K562 (cell line): ENCODE data around the gene URI1. TPM values are rescaled to one million over a fixed set of nuclear protein-coding genes. Genes with fewer than 3 reads are reported as not detected.

Experiments used
- ATAC-seq: fragments of 200-7000 bp; cut with Tn5 transposase; 3 replicates; pipeline ENCODE4 v1.9.1; 2020; ENCODE audit warnings: moderate library complexity
- BruUV-seq: library from RNA; stranded (reverse); fragments of 400-500 nt; replicated peaks from 2 replicates; lab custom pipeline; 2021; lab: Mats Ljungman, UMichigan
- CTCF ChIA-PET: fragments of 300-600 bp; formaldehyde crosslinking; extraction: SDS; loops from one replicate; lab custom pipeline; 2021; ENCODE audit warnings: low intra/inter-chr PET ratio; lab: Yijun Ruan, JAX
- POLR2A ChIA-PET: fragments of 300-600, 350-650 bp; sonication (Branson Sonifier 250); formaldehyde crosslinking; extraction: SDS; loops from one replicate; lab custom pipeline; 2021; ENCODE audit warnings: antibody characterized with exemption, inconsistent platforms; lab: Yijun Ruan, JAX
- DNase-seq, 4 experiments: peaks; one replicate each; pipeline versions ENCODE4 v3.0.0 to v3.0.0-alpha.2; 2011 to 2018; ENCODE audit warnings: low spot score in 3 of 4, mixed read lengths in 3 of 4; ENCODE audit errors: extremely low read depth in 1 of 4
- FAIRE-seq: peaks from 2 replicates; lab custom pipeline; 2011; peaks lifted over from hg19 to GRCh38; lab: Jason Lieb, UNC
- H2AFZ ChIP-seq: 2 replicates; pipeline ENCODE4 v1.6.0; 2011; ENCODE audit warnings: low read depth, low read length, control low read depth, inconsistent platforms
- H3K27ac ChIP-seq: fragments of 200-600 bp; 3 replicates; pipeline ENCODE4 v1.8.0; 2011; ENCODE audit warnings: low read depth, mild to moderate bottlenecking, control low read depth, inconsistent platforms, low read length, moderate library complexity, mixed read lengths; ENCODE audit errors: extremely low read depth
- H3K27me3 ChIP-seq, 2 experiments: fragments of 300-600 bp in 1 of 2; 2 replicates in 1 of 2; 3 replicates in 1 of 2; pipeline versions ENCODE4 v1.6.0 to v1.8.0; 2011; ENCODE audit warnings: inconsistent platforms in 2 of 2, low read length in 2 of 2, mild to moderate bottlenecking in 1 of 2, mixed read lengths in 1 of 2, moderate library complexity in 1 of 2; ENCODE audit not compliant: control insufficient read depth in 2 of 2, insufficient read depth in 2 of 2
- H3K36me3 ChIP-seq: fragments of 300-600 bp; 3 replicates; pipeline ENCODE4 v1.8.0; 2011; ENCODE audit warnings: mild to moderate bottlenecking, low read length, inconsistent platforms; ENCODE audit not compliant: control insufficient read depth, insufficient read depth
- H3K4me1 ChIP-seq, 2 experiments: fragments of 200-600 bp in 1 of 2; replicated peaks in 1 of 2; 2 replicates in 1 of 2; 3 replicates in 1 of 2; pipeline versions ENCODE4 v1.5.1 to v1.8.0; 2011; ENCODE audit warnings: inconsistent platforms in 2 of 2, low read length in 2 of 2, mild to moderate bottlenecking in 1 of 2, mixed read lengths in 1 of 2, moderate library complexity in 1 of 2; ENCODE audit not compliant: control insufficient read depth in 2 of 2, insufficient read depth in 2 of 2
- H3K4me2 ChIP-seq: 2 replicates; pipeline ENCODE4 v1.6.1; 2011; ENCODE audit warnings: low read length, control low read depth, inconsistent platforms, mixed read lengths; ENCODE audit not compliant: insufficient read depth
- H3K4me3 ChIP-seq: fragments of 200-600 bp; sonication (generic), shearing (Covaris generic); 2 replicates; pipeline ENCODE4 v1.5.1; 2016; ENCODE audit warnings: control low read depth, inconsistent platforms
- H3K79me2 ChIP-seq: fragments of 200-600 bp; 3 replicates; pipeline ENCODE4 v1.8.0; 2011; ENCODE audit warnings: low read length, inconsistent platforms; ENCODE audit not compliant: control insufficient read depth, insufficient read depth
- H3K9ac ChIP-seq, 2 experiments: 2 replicates each; pipeline versions ENCODE4 v1.6.0 to v1.6.1; 2011; ENCODE audit warnings: low read depth in 2 of 2, low read length in 2 of 2, control low read depth in 1 of 2, inconsistent platforms in 1 of 2, mild to moderate bottlenecking in 1 of 2, mixed read lengths in 1 of 2; ENCODE audit not compliant: insufficient read depth in 1 of 2
- H3K9me1 ChIP-seq: one replicate; pipeline ENCODE4 v1.6.0; 2011; ENCODE audit warnings: inconsistent platforms, mild to moderate bottlenecking, low read length, moderate library complexity; ENCODE audit not compliant: control insufficient read depth, insufficient read depth
- H3K9me3 ChIP-seq: replicated peaks from 2 replicates; pipeline ENCODE4 v1.5.1; 2011; ENCODE audit warnings: low read depth, low read length, inconsistent platforms; ENCODE audit not compliant: control insufficient read depth, insufficient read depth
- H4K20me1 ChIP-seq: replicated peaks from 2 replicates; pipeline ENCODE4 v1.6.1; 2011; ENCODE audit warnings: low read length, inconsistent platforms, mixed read lengths; ENCODE audit not compliant: control insufficient read depth, insufficient read depth
- CREM ChIP-seq: IDR thresholded peaks from 2 replicates; pipeline ENCODE4 v1.6.1; 2014; ENCODE audit warnings: antibody characterized with exemption, low read depth
- CTCF ChIP-seq, 3 experiments: IDR thresholded peaks in 2 of 3; conservative IDR thresholded peaks in 1 of 3; 2 replicates each; pipeline ENCODE4 v1.5.1; 2011 to 2012; ENCODE audit warnings: low read length in 3 of 3, mild to moderate bottlenecking in 3 of 3, control low read depth in 2 of 3, improper control_type of control experiment in 1 of 3, inconsistent platforms in 1 of 3, low read depth in 1 of 3, mixed read lengths in 1 of 3, moderate library complexity in 1 of 3; ENCODE audit not compliant: insufficient read depth in 2 of 3
- KDM2B ChIP-seq: fragments of 250-450 bp; sonication (Bioruptor Pico); IDR thresholded peaks from 2 replicates; pipeline ENCODE4 v1.8.0; 2021; ENCODE audit warnings: mild to moderate bottlenecking, moderate library complexity
- NR2C1 ChIP-seq, 2 experiments: fragments of 450-650 bp; IDR thresholded peaks; 2 replicates each; pipeline ENCODE4 v1.6.1; 2017; ENCODE audit warnings: mild to moderate bottlenecking in 2 of 2, antibody characterized with exemption in 1 of 2, inconsistent platforms in 1 of 2, missing compliant biosample characterization in 1 of 2, missing genetic modification characterization in 1 of 2
- ZBTB17 ChIP-seq: fragments of 450-650 bp; formaldehyde crosslinking; IDR thresholded peaks from 2 replicates; pipeline ENCODE4 v1.4.0; 2020; ENCODE audit warnings: mild to moderate bottlenecking
- WGBS: fragments of 100-300 bp; shearing (Covaris generic); methylation state at CpG from one replicate; pipeline ENCODE4 v1.1.6; 2016; ENCODE audit warnings: low coverage, mixed read lengths; ENCODE audit not compliant: insufficient coverage; ENCODE audit errors: missing lambda C conversion rate; 5-methylcytosine and 5-hydroxymethylcytosine counted together
- in situ Hi-C: fragments of 300-500 bp; cut with MboI; formaldehyde crosslinking; loops from 4 replicates; pipeline ENCODE4 v1.15.0; 2018; ENCODE audit warnings: inconsistent platforms, mixed read lengths
- intact Hi-C: fragments of 100-400 bp; cut with micrococcal nuclease; formaldehyde crosslinking; loops from 2 replicates; pipeline ENCODE4 v1.14.2; 2022
- polyA plus RNA-seq, 8 experiments: library from polyadenylated mRNA; depleted of rRNA in 4 of 8; stranded (reverse) in 5 of 8; unstranded in 3 of 8; fragments of >200 nt; fragmentation: Nextera tagmentation in 2 of 8; fragmentation: Illumina TruSeq in 1 of 8; extraction: Ambion mirVana in 2 of 8; extraction: Trizol in 1 of 8; gene quantifications; 2 replicates each; pipeline versions ENCODE4 v1.2.1 to v1.2.3, GENCODE V29; 2011 to 2014; ENCODE audit warnings: inconsistent platforms in 1 of 8, missing spikeins in 1 of 8
- total RNA-seq, 7 experiments: library from RNA; depleted of rRNA in 6 of 7; stranded (reverse); fragments of >200 nt in 6 of 7; fragmentation: Illumina TruSeq in 2 of 7; extraction: Trizol in 2 of 7; gene quantifications; 2 replicates each; pipeline versions ENCODE4 v1.2.1 to v1.2.3, GENCODE V29; 2011 to 2021; ENCODE audit warnings: low replicate concordance in 1 of 7

The URI1 gene
- total and polyA plus RNA-seq, 9 of the 15 experiments (the other 6 are each of a cell fraction or from before 2014, with no cell fraction given): 16.9 to 87.4 (median 63.9) TPM

GRCh38 chr19:30001791-30002190 lies 59.8 kb downstream of the URI1 start:
- no peaks in the 10 kb centered on the region for H3K27me3 ChIP-seq
- ChIA-PET POLR2A (no interaction called here), CTCF (no interaction called here)
- no TSS peak for BruUV-seq
- peaks cover 26% of the 10 kb centered on the region; the same call in 2 of the 3 replicates for H3K36me3 ChIP-seq
- H3K4me3 ChIP-seq: no peak overlapping the region
- FAIRE-seq (no peak), ATAC-seq (peak; percentile 62; the same call in 2 of the 3 replicates), DNase-seq (peak in 2 of 4 experiments; percentile 7 to 18)
- TF ChIP-seq KDM2B (no peak), ZBTB17 (no peak), CTCF (IDR thresholded peaks at IDR 0.05 in 2 of 3, conservative IDR thresholded peaks at IDR 0.05 in 1 of 3; ENCODE audit: insufficient read depth in 2 of 3, low read depth in 1 of 3, low read length in 3 of 3) (peak; percentile 18 to 21 (median 20); a peak in 2 of 6 replicates), NR2C1 (IDR thresholded peaks at IDR 0.05) (no peak), NR2C1 (tag; IDR thresholded peaks at IDR 0.05) (no peak), CREM (no peak)
- in situ Hi-C loops: no loop called here
- H3K4me1 ChIP-seq: peaks cover 0 to 5% of the 10 kb centered on the region in 2 experiments; a peak in 1 of 5 replicates
- peaks cover 89% of the 10 kb centered on the region for H3K79me2 ChIP-seq
- H3K4me2 ChIP-seq: no peak overlapping the region
- no peak overlapping the region for H3K27ac ChIP-seq
- WGBS: 64% methylated on average over 4 of the region's 4 CpGs
- intact Hi-C loops: no loop called here
- no peaks in the 10 kb centered on the region; the same call in 1 of the 2 replicates for H3K9me3 ChIP-seq
- no peak overlapping the region for H2AFZ ChIP-seq
- no peak overlapping the region for H3K9ac ChIP-seq
- H3K9me1 ChIP-seq: no peaks in the 10 kb centered on the region
- H4K20me1 ChIP-seq: no peaks in the 10 kb centered on the region
